Spleen (tissue), 11 donors: Measurements from ENCODE around the gene KCNF1. TPM values are rescaled to one million over a fixed set of nuclear protein-coding genes. Genes with fewer than 3 reads are reported as not detected.

Experiments
- DNase-seq: peaks from one replicate; pipeline ENCODE4 v3.0.0-alpha.2; 2020
- H3K27ac ChIP-seq, 8 donors: fragments of 200-600 bp; sonication (generic) in 7 of 8; 1 replicate in 4 of 8; 2 replicates in 4 of 8; pipeline versions ENCODE4 v1.5.0 to v1.8.0; 2016 to 2021; ENCODE audit warnings: inconsistent platforms in 4 of 8, mild to moderate bottlenecking in 4 of 8, moderate library complexity in 1 of 8
- H3K27me3 ChIP-seq, 7 donors: fragments of 200-600 bp; sonication (generic) in 6 of 7; replicated peaks in 1 of 7; 1 replicate in 4 of 7; 2 replicates in 3 of 7; pipeline versions ENCODE4 v1.5.0 to v1.8.0; 2016 to 2021; ENCODE audit warnings: inconsistent platforms in 3 of 7, mild to moderate bottlenecking in 1 of 7
- H3K36me3 ChIP-seq, 6 donors: fragments of 200-600 bp; sonication (generic) in 5 of 6; 1 replicate in 4 of 6; 2 replicates in 2 of 6; pipeline versions ENCODE4 v1.5.0 to v1.8.0; 2016 to 2021; ENCODE audit warnings: inconsistent platforms in 2 of 6
- H3K4me1 ChIP-seq, 6 donors: fragments of 200-600 bp; sonication (generic) in 5 of 6; 1 replicate in 3 of 6; 2 replicates in 3 of 6; pipeline versions ENCODE4 v1.5.0 to v1.8.0; 2016 to 2021; ENCODE audit warnings: inconsistent platforms in 3 of 6
- H3K4me3 ChIP-seq, 8 donors: fragments of 200-600 bp; sonication (generic) in 7 of 8; 1 replicate in 4 of 8; 2 replicates in 4 of 8; pipeline versions ENCODE4 v1.5.0 to v1.8.0; 2016 to 2021; ENCODE audit warnings: inconsistent platforms in 4 of 8, mild to moderate bottlenecking in 4 of 8, moderate library complexity in 2 of 8
- H3K9me3 ChIP-seq, 8 donors: fragments of 200-600 bp; sonication (generic) in 7 of 8; 1 replicate in 4 of 8; 2 replicates in 4 of 8; pipeline versions ENCODE4 v1.5.0 to v1.8.0; 2016 to 2021; ENCODE audit warnings: inconsistent platforms in 4 of 8
- CTCF ChIP-seq, 11 experiments: fragments of 200-600 bp in 7 of 11; fragments of 450-650 bp in 4 of 11; sonication (generic) in 4 of 11; IDR thresholded peaks in 8 of 11; conservative IDR thresholded peaks in 3 of 11; 1 replicate in 7 of 11; 2 replicates in 4 of 11; pipeline versions ENCODE4 v1.4.0 to v1.8.0; 2016 to 2021; ENCODE audit warnings: antibody characterized with exemption in 11 of 11, inconsistent platforms in 4 of 11, mild to moderate bottlenecking in 1 of 11
- POLR2A ChIP-seq, 3 donors: fragments of 450-650 bp; IDR thresholded peaks; one replicate each; pipeline ENCODE4 v1.5.1; 2017; ENCODE audit warnings: antibody characterized with exemption in 3 of 3, mild to moderate bottlenecking in 1 of 3
- POLR2AphosphoS5 ChIP-seq, 3 donors: sonication (generic); formaldehyde crosslinking; IDR thresholded peaks; one replicate each; pipeline ENCODE4 v1.5.1; 2017; ENCODE audit warnings: antibody characterized with exemption in 3 of 3
- WGBS, 5 donors: extraction: QIAGEN DNeasy Blood & Tissue Kit in 3 of 5; methylation state at CpG; one replicate each; pipeline versions ENCODE4 v1.1.5 to v1.1.7; 2013 to 2018; 5-methylcytosine and 5-hydroxymethylcytosine counted together
- intact Hi-C: fragments of 100-400 bp; cut with DNase I; formaldehyde crosslinking; loops from one replicate; pipeline ENCODE4 v1.15.0; 2023; ENCODE audit warnings: low total_unique reads
- polyA plus RNA-seq, 3 donors: library from polyadenylated mRNA; stranded (reverse); fragments of 200-250 nt; gene quantifications; one replicate each; pipeline ENCODE4 v1.2.1, GENCODE V29; 2013
- total RNA-seq, 7 donors: library from RNA; depleted of rRNA in 3 of 7; stranded (reverse); fragments of >200 nt in 3 of 7; fragmentation: NEBNext Ultra II Directional in 4 of 7; extraction: Animal tissue kit (Norgen Biotek cat#: 25700) in 4 of 7; gene quantifications; one replicate each; pipeline versions ENCODE4 v1.1.0 to v1.2.1, GENCODE V29; 2016 to 2021
- donor health status: healthy with polysubstance abuse.
- donor health status: DM: no; HTN: no; CAD: no; lungs with moderate emphysema.
- donor health status: DM: no; HTN: no; CAD: no.
- donor health status: Bipolar disorder and iron deficiency.
- donor health status: healthy.
- donor health status: DM: no; HTN: no; CAD: no.
- donor health status: DM: yes; HTN: yes; CAD: no.

KCNF1 gene
- total and polyA plus RNA-seq, 10 donors, result 0.16 to 1.2 (median 0.57) TPM; not detected in 3

- H3K4me3 ChIP-seq, result no peak overlapping the region
- WGBS, 5 donors, result 87 to 94% (median 94%) methylated on average over 7 to 8 of the region's 8 CpGs
- no peak for TF ChIP-seq POLR2A (IDR thresholded peaks at IDR 0.05)
- TF ChIP-seq POLR2AphosphoS5 (IDR thresholded peaks at IDR 0.05), result no peak
- no peak for TF ChIP-seq CTCF (IDR thresholded peaks at IDR 0.05 in 8 of 11, conservative IDR thresholded peaks at IDR 0.05 in 3 of 11)
- peaks cover 0 to 10% (median 3%) of the 10 kb centered on the region in 8 donors for H3K9me3 ChIP-seq
- H3K27me3 ChIP-seq, result peaks cover 0 to 14% (median 0%) of the 10 kb centered on the region in 7 donors
- DNase-seq, result no peak
- no peak overlapping the region for H3K27ac ChIP-seq
- peaks cover 0 to under 1% (median 0%) of the 10 kb centered on the region in 6 donors for H3K4me1 ChIP-seq
- intact Hi-C loops, result no loop called here
- H3K36me3 ChIP-seq, result no peaks in the 10 kb centered on the region
Observed at GRCh38 chr2:10905862-10906143, 5.9 kb upstream of the KCNF1 start.

- intact Hi-C loops, result no loop called here
- Histone ChIP-seq H3K9me3 (peaks cover 0 to 10% (median 3%) of the 10 kb centered on the region in 8 donors), H3K27ac (no peak overlapping the region), H3K36me3 (no peaks in the 10 kb centered on the region), H3K27me3 (peaks cover 0 to 27% (median 11%) of the 10 kb centered on the region in 7 donors), H3K4me3 (no peak overlapping the region), H3K4me1 (peaks cover 0 to 11% (median 9%) of the 10 kb centered on the region in 6 donors)
- no peak for TF ChIP-seq CTCF (IDR thresholded peaks at IDR 0.05 in 8 of 11, conservative IDR thresholded peaks at IDR 0.05 in 3 of 11)
- TF ChIP-seq POLR2A (IDR thresholded peaks at IDR 0.05), result no peak
- TF ChIP-seq POLR2AphosphoS5 (IDR thresholded peaks at IDR 0.05), result no peak
- no peak for DNase-seq
- 83 to 92% (median 89%) methylated on average over 14 of the region's 14 CpGs for WGBS, 5 donors
Observed at GRCh38 chr2:10906926-10907625, 4.7 kb upstream of the KCNF1 start.

- no peak for DNase-seq
- WGBS, 5 donors, result 83 to 89% (median 88%) methylated on average over 4 of the region's 4 CpGs
- Histone ChIP-seq H3K27me3 (peaks cover 0 to 38% (median 16%) of the 10 kb centered on the region in 7 donors), H3K4me1 (peaks cover 0 to 18% (median 12%) of the 10 kb centered on the region in 6 donors), H3K9me3 (peaks cover 0 to 10% (median 3%) of the 10 kb centered on the region in 8 donors), H3K36me3 (no peaks in the 10 kb centered on the region), H3K27ac (no peak overlapping the region), H3K4me3 (no peak overlapping the region)
- intact Hi-C loops, result no loop called here
- TF ChIP-seq POLR2A (IDR thresholded peaks at IDR 0.05) (no peak), CTCF (IDR thresholded peaks at IDR 0.05 in 8 of 11, conservative IDR thresholded peaks at IDR 0.05 in 3 of 11) (no peak), POLR2AphosphoS5 (IDR thresholded peaks at IDR 0.05) (no peak)
Observed at GRCh38 chr2:10908195-10908594, 3.5 kb upstream of the KCNF1 start.

- intact Hi-C loops, result no loop called here
- H3K4me1 ChIP-seq, result peaks cover 0 to 18% (median 12%) of the 10 kb centered on the region in 6 donors
- peaks cover 0 to 49% (median 20%) of the 10 kb centered on the region in 7 donors for H3K27me3 ChIP-seq
- WGBS, 5 donors, result 64 to 72% (median 69%) methylated on average over 15 of the region's 15 CpGs
- H3K36me3 ChIP-seq, result no peaks in the 10 kb centered on the region
- TF ChIP-seq POLR2A (IDR thresholded peaks at IDR 0.05), result no peak
- TF ChIP-seq POLR2AphosphoS5 (IDR thresholded peaks at IDR 0.05), result no peak
- TF ChIP-seq CTCF (IDR thresholded peaks at IDR 0.05 in 8 of 11, conservative IDR thresholded peaks at IDR 0.05 in 3 of 11), result peak in 3 of 11 experiments; percentile 15 to 32 (median 25)
- DNase-seq, result no peak
- H3K27ac ChIP-seq, result no peak overlapping the region
- H3K9me3 ChIP-seq, result peaks cover 0 to 9% (median 3%) of the 10 kb centered on the region in 8 donors
- H3K4me3 ChIP-seq, result no peak overlapping the region
Observed at GRCh38 chr2:10909050-10909995, 2.4 kb upstream of the KCNF1 start.
